Stimulated activated CD4-positive, alpha-beta T cell treated with anti-CD3 and anti-CD28 coated beads, TNF-alpha, amount 100 ng/mL, for 4 hours (primary cell): Measurements from ENCODE around the gene KMT2C.

Experiments
- DNase-seq, 3 experiments: peaks; one replicate each; pipeline ENCODE4 v3.0.0-alpha.2; 2020; ENCODE audit warnings: low read depth in 3 of 3

KMT2C gene

GRCh38 chr7:152200395-152200794 lies 235.4 kb downstream of the KMT2C start:
- DNase-seq, result no peak

- no peak for DNase-seq
Measured at GRCh38 chr7:152196391-152196790, 239.4 kb downstream of the KMT2C start.

- DNase-seq, result no peak
Measured at GRCh38 chr7:152193880-152194279, 241.9 kb downstream of the KMT2C start.

- DNase-seq, result no peak
Measured at GRCh38 chr7:152189061-152189460, 246.7 kb downstream of the KMT2C start.

GRCh38 chr7:152185558-152185957 lies 250.2 kb downstream of the KMT2C start:
- DNase-seq, result no peak

GRCh38 chr7:152180587-152180986 lies 255.2 kb downstream of the KMT2C start:
- DNase-seq, result no peak

GRCh38 chr7:152180048-152180447 lies 255.8 kb downstream of the KMT2C start:
- DNase-seq, result no peak

- DNase-seq, result no peak
Measured at GRCh38 chr7:152178405-152179058, 257.3 kb downstream of the KMT2C start.

GRCh38 chr7:152177681-152178404 lies 258.0 kb downstream of the KMT2C start:
- DNase-seq, result no peak

- DNase-seq, result no peak
Measured at GRCh38 chr7:152176797-152177196, 259.0 kb downstream of the KMT2C start.

- DNase-seq, result no peak
Measured at GRCh38 chr7:152173372-152174070, 262.3 kb downstream of the KMT2C start.

- DNase-seq, result no peak
Measured at GRCh38 chr7:152162287-152162686, 273.5 kb downstream of the KMT2C start.

GRCh38 chr7:152161171-152161570 lies 274.6 kb downstream of the KMT2C start:
- no peak for DNase-seq

GRCh38 chr7:152158801-152159587 lies 276.8 kb downstream of the KMT2C start:
- no peak for DNase-seq

- no peak for DNase-seq
Measured at GRCh38 chr7:152152267-152152666, 283.5 kb downstream of the KMT2C start.

GRCh38 chr7:152149363-152149762 lies 286.4 kb downstream of the KMT2C start:
- DNase-seq, result no peak

- DNase-seq, result no peak
Measured at GRCh38 chr7:152148706-152149105, 287.1 kb downstream of the KMT2C start.

GRCh38 chr7:152145853-152146466 lies 289.8 kb downstream of the KMT2C start:
- DNase-seq, result no peak

- no peak for DNase-seq
Measured at GRCh38 chr7:152144557-152145245, 291.1 kb downstream of the KMT2C start.

GRCh38 chr7:152142976-152143595 lies 292.7 kb downstream of the KMT2C start:
- DNase-seq, result no peak

- no peak for DNase-seq
Measured at GRCh38 chr7:152140560-152140959, 295.2 kb downstream of the KMT2C start.
